GM12892 (cell line): ENCODE data around the gene SEMA6C.

Experiments used
- POLR2A ChIP-seq: IDR thresholded peaks from 2 replicates; pipeline ENCODE4 v1.6.1; 2011; ENCODE audit warnings: low read depth, low read length, control low read depth
- POLR2AphosphoS5 ChIP-seq: IDR thresholded peaks from 2 replicates; pipeline ENCODE4 v1.6.1; 2011; ENCODE audit warnings: low read depth, low read length, control low read depth

DNA sequence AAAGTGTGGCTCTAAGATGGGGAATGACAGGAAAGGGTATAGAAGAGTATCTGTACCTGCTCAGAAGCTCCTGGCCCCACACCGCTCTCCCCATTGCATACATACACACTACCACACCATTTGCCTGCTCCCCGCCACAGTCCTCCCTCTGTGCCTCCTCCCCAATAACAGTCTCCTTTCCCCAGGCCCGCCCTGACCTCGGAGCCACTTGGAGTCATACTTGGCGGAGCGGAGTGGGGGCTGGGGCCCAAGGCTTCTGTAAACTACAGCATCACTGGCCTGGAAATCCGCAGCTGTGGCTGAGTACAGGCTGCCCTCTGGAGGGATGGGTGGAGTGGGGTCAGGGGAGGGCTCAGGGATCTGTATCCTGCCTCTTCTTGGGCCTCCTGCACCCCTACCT lies 8.6 kb downstream of the SEMA6C start:
- TF ChIP-seq POLR2A = no peak
- TF ChIP-seq POLR2AphosphoS5 = no peak
